GM12891 (cell line): ENCODE measurements around the gene DYNC1H1.

Source experiments
- PAX5 ChIP-seq: IDR thresholded peaks from 2 replicates; pipeline ENCODE4 v1.6.1; 2011; ENCODE audit warnings: low read length, moderate library complexity, mild to moderate bottlenecking; ENCODE audit not compliant: insufficient read depth, severe bottlenecking
- POLR2A ChIP-seq: IDR thresholded peaks from 2 replicates; pipeline ENCODE4 v1.6.1; 2011; ENCODE audit warnings: low read depth, low read length, control low read depth
- POLR2AphosphoS5 ChIP-seq: IDR thresholded peaks from 2 replicates; pipeline ENCODE4 v1.6.1; 2011; ENCODE audit warnings: low read depth, low read length, control low read depth
- POU2F2 ChIP-seq: IDR thresholded peaks from 2 replicates; pipeline ENCODE4 v1.6.1; 2011; ENCODE audit warnings: low read depth, mild to moderate bottlenecking, control low read depth, low read length, moderate library complexity
- TAF1 ChIP-seq: IDR thresholded peaks from 2 replicates; pipeline ENCODE4 v1.6.1; 2011; ENCODE audit warnings: low read depth, low read length, control low read depth

DNA sequence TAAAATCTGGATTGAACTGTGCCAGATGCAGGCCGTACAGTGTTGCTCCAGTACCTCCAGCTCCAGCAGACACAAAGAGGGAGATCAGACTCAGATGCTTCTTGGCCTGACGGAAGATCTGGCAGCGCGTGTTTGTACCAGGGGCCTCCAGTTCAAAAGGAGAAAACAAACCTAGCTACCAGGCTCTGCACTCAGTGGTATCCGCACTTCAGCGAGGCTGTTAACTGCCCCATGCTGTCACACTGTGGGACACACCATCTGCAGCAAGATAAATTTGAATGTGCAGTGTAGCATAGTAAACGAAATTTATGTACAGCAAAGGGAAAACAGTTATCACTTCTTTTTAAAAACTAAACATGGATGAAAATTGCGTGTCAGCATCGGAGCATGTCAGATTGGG is 5.1 kb downstream of the DYNC1H1 start:
- TF ChIP-seq POLR2A (no peak), POLR2AphosphoS5 (no peak), TAF1 (no peak), PAX5 (no peak), POU2F2 (no peak)
